ENCODE data around the gene MATK. TPM values are rescaled to one million over a fixed set of nuclear protein-coding genes. Genes with fewer than 3 reads are reported as not detected.

The MATK gene
- polyA plus RNA-seq, 1 donor: 2.7 TPM

- DNase-seq: no peak
Measured at GRCh38 chr19:3746371-3747056, 39.7 kb downstream of the MATK start.

GRCh38 chr19:3745363-3746045 lies 40.7 kb downstream of the MATK start:
- DNase-seq: no peak

- DNase-seq: no peak
Measured at GRCh38 chr19:3743486-3743885, 42.7 kb downstream of the MATK start.

- DNase-seq: no peak
Measured at GRCh38 chr19:3740431-3740830, 45.8 kb downstream of the MATK start.

GRCh38 chr19:3738477-3739220 lies 47.5 kb downstream of the MATK start:
- DNase-seq: no peak

- DNase-seq: no peak
Measured at GRCh38 chr19:3737487-3738205, 48.5 kb downstream of the MATK start.

- DNase-seq: no peak
Measured at GRCh38 chr19:3736106-3736724, 50.0 kb downstream of the MATK start.

GRCh38 chr19:3734310-3734600 lies 51.9 kb downstream of the MATK start:
- DNase-seq: no peak

GRCh38 chr19:3733549-3734309 lies 52.5 kb downstream of the MATK start:
- DNase-seq: no peak

GRCh38 chr19:3732108-3732507 lies 54.1 kb downstream of the MATK start:
- DNase-seq: no peak

- no peak for DNase-seq
Measured at GRCh38 chr19:3730457-3730958, 55.7 kb downstream of the MATK start.

Other genes with a start within 250 kb of the MATK start
- 3.5 TPM for gene TEKTIP1, start 247.2 kb downstream of the MATK start, polyA plus RNA-seq (ENCODE audit: insufficient read length)
- gene MFSD12, start 228.8 kb downstream of the MATK start, polyA plus RNA-seq (ENCODE audit: insufficient read length): 31.0 TPM
- 36.5 TPM for gene HMG20B, start 213.4 kb downstream of the MATK start, polyA plus RNA-seq (ENCODE audit: insufficient read length)
- 2.1 TPM for gene GIPC3, start 200.9 kb downstream of the MATK start, polyA plus RNA-seq (ENCODE audit: insufficient read length)
- gene TBXA2R, start 179.5 kb downstream of the MATK start, polyA plus RNA-seq (ENCODE audit: insufficient read length): 3.4 TPM
- 25.3 TPM for gene CACTIN, start 159.6 kb downstream of the MATK start, polyA plus RNA-seq (ENCODE audit: insufficient read length)
- gene PIP5K1C, start 85.9 kb downstream of the MATK start, polyA plus RNA-seq (ENCODE audit: insufficient read length): 22.4 TPM
- not detected for gene TJP3, start 78.0 kb downstream of the MATK start, polyA plus RNA-seq (ENCODE audit: insufficient read length)
- 20.4 TPM for gene APBA3, start 24.7 kb downstream of the MATK start, polyA plus RNA-seq (ENCODE audit: insufficient read length)
- 27.5 TPM for gene MRPL54, start 23.7 kb downstream of the MATK start, polyA plus RNA-seq (ENCODE audit: insufficient read length)
- gene RAX2, start 14.2 kb downstream of the MATK start, polyA plus RNA-seq (ENCODE audit: insufficient read length): not detected
- not detected for gene ZFR2, start 82.7 kb upstream of the MATK start, polyA plus RNA-seq (ENCODE audit: insufficient read length)
- 1.8 TPM for gene ATCAY, start 94.3 kb upstream of the MATK start, polyA plus RNA-seq (ENCODE audit: insufficient read length)
- 298 TPM for gene NMRK2, start 146.7 kb upstream of the MATK start, polyA plus RNA-seq (ENCODE audit: insufficient read length)
- gene DAPK3, start 184.7 kb upstream of the MATK start, polyA plus RNA-seq (ENCODE audit: insufficient read length): 97.3 TPM
- gene EEF2, start 199.1 kb upstream of the MATK start, polyA plus RNA-seq (ENCODE audit: insufficient read length): 2,964 TPM
- 27.5 TPM for gene PIAS4, start 221.4 kb upstream of the MATK start, polyA plus RNA-seq (ENCODE audit: insufficient read length)